Activated CD4-positive, alpha-beta T cell treated with anti-CD3 and anti-CD28 coated beads, Interleukin-2, Interleukin-4, amounts not matched to agents 100 ng/mL and 50 ng/mL, durations not matched to agents 16 hours and 8 hours (primary cell): ENCODE results near the gene HECA.
A peak's percentile ranks its signal among the peaks of the same experiment; 100 is the strongest.
"Not testable (repeated sequence)": the region's sequence is repeated elsewhere in the genome, so short reads cannot be mapped to it uniquely, and the experiment has no call there.

Experiments used
- DNase-seq: peaks from one replicate; pipeline ENCODE4 v3.0.0-alpha.2; 2020; ENCODE audit warnings: low spot score

Gene HECA, protein sequence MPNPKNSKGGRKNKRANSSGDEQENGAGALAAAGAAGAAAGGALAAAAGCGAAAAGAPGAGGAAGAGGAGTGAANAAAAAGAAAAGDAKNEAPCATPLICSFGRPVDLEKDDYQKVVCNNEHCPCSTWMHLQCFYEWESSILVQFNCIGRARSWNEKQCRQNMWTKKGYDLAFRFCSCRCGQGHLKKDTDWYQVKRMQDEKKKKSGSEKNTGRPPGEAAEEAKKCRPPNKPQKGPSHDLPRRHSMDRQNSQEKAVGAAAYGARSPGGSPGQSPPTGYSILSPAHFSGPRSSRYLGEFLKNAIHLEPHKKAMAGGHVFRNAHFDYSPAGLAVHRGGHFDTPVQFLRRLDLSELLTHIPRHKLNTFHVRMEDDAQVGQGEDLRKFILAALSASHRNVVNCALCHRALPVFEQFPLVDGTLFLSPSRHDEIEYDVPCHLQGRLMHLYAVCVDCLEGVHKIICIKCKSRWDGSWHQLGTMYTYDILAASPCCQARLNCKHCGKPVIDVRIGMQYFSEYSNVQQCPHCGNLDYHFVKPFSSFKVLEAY

DNA sequence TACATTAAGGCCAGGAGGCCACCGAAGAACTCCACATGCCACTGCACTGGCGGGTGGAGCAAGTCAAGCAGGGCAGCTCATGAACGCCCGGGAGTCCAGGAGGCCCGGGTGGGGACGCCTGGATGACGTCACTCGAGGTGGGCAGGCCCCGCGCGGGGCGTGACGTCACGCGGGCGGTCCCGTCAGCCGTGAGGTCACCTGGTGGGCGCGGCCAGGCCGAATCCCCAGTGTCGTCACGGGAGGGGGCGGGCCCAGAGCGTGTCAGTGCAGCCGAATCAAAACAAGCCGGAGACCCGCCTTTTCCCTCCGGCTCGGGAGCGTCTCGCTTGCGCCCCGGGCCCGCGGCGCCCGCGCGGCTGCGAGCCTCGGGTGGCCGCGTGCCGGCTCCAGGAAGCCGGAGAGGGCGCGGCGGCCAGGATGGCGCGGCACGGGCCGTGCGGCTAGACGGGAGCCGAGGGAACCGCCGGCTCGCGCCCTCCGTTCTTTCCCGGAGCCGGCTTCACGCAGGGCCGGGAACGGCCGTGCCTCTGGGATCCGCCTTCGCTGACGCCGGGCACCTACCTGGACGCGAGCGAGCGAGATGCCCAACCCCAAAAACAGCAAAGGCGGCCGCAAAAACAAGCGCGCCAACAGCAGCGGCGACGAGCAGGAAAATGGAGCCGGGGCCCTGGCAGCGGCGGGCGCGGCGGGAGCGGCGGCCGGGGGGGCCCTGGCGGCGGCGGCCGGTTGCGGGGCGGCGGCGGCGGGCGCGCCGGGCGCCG lies at the start of gene HECA:
Gene HECA, plus strand, starts transcription at position 264 of the 761 bp plus-strand sequence. Its CDS starts 317 bp downstream, at position 581.
- DNase-seq, result peak; percentile 98

DNA sequence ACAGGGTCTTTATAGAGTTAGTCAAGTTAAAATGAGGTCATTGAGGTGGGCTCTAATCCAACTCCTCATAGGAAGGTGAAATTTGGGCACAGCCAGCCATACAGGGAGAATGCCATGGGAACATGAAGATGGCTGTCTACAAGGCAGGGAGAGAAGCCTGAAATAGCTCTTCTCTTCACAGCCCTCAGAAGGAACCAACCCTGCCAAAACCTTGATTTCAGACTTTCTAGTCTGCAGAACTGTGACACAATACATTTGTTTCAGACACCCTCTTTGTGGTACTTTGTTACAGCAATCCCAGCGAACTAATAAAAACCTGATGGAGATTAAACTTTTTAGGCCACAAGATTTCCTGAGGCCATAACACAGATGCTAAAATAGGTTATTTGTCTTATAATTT lies 43.1 kb upstream of the HECA start:
- DNase-seq, result no peak

DNA sequence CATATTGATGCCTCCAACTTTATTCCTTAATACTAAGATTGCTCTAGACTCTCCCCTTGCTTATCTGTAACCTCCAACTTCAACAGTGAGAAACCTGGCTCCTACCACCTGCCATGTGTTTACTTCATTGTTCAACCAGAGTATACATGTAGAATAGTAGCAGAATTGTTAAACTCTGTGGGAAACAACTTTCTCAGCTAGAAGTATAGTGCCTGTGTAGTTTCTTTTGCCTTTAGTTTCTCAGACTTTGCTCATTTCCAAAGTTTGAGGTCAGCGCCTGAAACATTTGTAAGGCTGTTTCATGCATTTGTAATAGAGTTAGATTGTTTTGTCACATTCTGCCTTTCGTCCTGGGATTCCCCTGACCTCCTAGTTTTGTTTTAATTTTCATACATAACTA lies 34.9 kb upstream of the HECA start:
- DNase-seq, result peak; percentile 65

DNA sequence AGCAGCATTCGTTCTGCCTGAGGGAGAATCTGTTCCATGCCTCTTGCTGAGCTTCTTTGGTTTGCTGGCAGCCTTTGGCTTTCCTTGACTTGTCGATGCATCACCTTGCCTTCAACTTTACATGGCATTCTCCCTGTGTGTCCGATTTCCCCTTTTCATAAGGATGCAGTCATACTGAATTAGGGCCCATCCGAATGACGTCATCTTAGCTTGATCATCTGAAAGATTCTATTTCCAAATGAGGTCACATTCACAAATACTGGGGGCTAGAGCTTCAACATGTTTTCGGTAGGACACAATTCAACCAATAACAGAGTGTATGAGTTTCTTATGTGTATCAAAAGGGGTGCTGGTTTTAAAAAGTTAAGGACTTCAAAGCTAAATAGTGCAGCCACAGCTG lies 27.8 kb upstream of the HECA start:
- no peak for DNase-seq

DNA sequence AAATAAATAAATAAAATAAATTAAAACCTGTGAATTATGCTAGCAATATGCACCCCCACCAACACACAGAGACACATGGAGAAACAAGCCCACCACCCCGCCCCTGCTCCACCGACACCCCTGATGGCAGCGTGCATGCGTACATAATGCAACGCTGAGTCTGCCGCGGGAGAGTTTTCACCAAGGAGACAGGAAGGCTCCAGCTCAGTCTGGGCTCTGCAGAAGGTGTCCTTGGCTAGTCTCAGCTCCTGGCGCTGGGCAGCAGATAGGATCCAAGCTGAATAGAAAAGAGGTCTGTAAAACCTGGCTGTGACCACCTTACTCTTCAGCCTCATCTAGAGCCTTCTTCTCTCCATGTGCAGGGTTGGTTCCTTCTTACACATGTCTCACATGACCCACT lies 26.5 kb upstream of the HECA start:
- no peak for DNase-seq

DNA sequence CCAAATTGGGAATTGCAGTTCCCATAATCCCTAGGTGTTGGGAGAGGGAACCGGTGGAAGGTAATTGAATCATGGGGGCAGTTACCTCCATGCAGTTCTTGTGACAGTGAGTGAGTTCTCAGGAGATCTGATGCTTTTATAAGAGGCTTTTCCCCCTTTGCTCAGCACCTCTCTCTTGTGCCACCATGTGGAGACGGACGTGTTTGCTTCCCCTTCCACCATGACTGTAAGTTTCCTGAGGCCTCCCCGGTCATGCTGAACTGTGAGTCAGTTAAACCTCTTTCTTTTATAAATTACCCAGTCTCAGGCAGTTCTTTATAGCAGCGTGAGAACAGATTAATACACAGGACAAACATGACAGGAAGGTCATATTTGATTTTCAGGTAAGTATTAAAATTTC lies 25.3 kb upstream of the HECA start:
- peak; percentile 29 for DNase-seq

DNA sequence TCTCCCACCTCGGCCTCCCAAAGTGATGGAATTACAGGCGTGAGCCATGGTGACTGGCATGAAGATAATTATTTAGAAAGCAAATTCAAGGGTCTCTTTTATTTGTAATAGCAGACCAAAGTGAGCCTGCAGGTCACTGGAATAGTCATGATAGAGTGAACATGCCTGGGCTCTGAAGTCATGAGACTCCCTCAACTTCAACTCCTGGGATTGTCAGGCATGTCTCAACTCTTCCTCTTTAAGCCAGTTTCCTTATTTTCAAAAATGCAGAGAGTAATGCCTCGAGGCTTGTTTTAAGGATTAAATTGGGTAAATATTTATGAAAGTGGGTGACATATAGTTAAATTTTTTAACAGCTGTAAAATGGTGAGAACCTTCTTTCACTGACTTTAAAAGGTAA lies 22.7 kb upstream of the HECA start:
- no peak for DNase-seq

DNA sequence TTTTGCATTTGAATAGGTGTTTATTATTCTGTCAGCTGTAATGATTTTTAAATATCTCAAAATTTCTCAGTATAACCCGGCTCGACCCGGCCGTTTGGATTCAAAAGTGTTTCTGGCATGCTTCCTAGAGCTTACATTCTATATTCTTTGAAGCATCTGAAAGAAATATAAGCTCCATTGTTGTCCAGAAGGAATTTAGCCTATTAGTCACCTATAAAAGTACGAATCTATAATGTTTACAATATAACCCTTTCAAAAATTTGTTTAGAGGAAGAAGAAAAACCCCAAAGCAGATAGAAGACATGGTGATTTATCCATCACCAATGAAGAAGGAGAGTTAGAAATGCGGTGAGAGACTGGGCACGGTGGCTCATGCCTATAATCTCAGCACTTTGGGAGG lies 22.3 kb upstream of the HECA start:
- DNase-seq, result no peak

DNA sequence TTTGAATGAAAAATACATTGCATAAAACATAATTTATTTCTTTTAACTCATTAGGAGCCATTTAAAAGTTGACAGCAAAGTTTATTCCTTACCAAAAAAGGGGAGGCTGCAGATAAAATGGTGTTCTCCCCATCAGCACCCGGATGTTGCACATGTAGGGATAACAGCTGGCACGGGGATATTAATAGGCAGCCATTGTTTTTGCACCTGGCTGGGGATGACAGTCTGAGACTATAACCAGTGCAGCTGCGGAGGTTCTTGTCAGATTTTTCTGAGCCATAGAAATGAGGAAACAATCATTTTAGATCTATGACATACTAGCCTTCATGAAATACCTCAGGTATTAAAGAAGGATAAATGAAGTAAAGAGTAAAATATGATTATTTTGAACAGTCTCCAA lies 20.1 kb upstream of the HECA start:
- no peak for DNase-seq

DNA sequence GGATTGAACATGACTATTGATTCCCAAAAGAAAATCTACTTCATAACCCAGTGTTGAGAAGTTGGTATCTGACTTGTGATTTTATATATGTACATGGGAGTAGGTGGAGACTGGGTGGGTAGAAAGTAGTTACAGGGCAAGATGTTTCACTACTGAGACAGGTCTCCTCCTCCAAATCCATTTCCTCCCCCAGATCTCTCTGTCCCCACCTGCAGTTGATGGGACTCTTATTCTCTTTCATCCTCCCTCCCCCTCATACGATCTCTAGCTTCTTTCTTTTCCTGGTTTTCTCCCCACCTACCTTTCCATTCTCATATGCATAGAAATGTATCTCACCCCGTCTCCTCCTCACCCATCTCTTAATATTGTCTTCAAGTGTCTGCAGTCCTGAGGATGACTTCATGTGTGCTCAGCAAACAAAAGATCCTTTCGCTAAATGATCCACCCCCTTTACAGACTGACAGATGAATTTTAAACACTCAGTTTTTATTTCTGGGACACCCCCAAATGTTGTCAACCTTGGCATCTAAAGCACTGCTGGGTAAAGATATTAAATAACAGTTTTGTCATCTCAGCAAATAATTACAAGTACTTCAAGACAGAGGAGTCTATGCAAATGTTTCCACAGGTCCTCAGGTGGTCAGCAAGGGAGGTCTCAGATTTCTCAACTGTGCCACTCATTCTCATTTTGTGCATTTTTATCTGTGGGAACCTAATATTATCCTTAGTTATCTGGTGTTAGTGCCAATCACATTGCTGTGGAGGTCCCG lies 18.7 kb upstream of the HECA start:
- no peak for DNase-seq

DNA sequence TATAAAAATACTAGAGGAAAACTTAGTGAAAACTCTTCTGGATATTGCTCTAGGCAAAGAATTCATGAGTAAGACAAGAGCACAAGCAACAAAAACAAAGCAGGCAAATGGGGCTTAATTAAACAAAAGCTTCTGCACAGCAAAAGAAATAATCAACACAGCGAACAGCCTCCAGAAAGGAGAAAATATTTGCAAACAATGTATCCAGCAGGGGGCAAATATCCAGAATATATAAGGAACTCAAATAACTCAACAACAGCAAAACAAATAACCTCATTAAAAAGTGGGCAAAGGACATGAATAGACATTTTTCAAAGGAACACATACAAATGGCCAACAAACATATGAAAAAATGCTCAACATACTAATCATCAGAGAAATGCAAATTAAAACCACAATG lies 17.1 kb upstream of the HECA start:
- DNase-seq, result no peak

DNA sequence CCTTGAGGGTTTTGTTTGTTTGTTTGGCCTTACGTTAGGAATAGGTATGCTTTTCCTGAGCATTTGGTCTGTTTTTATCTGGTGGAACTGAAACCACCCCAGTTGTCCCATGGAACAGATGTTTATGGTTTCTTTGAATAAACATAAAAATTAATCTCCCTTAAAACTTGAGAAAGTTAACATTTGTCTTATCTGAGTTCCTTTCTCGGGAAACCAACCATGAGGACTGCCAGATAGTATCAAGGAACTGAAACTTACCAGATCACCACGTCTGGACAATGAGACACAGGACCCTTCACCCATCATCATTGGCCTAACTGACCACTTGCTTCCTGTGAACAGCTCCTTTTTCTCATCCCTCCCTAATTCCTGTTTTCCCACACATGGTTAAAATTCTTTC lies 15.3 kb upstream of the HECA start:
- no peak for DNase-seq

DNA sequence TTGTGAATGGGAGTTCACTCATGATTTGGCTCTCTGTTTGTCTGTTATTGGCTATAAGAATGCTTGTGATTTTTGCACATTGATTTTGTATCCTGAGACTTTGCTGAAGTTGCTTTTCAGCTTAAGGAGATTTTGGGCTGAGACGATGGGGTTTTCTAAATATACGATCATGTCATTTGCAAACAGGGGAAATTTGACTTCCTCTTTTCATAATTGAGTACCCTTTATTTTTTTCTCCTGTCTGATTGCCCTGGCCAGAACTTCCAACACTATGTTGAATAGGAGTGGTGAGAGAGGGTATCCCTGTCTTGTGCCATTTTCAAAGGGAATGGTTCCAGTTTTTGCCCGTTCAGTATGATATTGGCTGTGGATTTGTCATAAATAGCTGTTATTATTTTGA lies 12.1 kb upstream of the HECA start:
- DNase-seq, result not testable (repeated sequence)

DNA sequence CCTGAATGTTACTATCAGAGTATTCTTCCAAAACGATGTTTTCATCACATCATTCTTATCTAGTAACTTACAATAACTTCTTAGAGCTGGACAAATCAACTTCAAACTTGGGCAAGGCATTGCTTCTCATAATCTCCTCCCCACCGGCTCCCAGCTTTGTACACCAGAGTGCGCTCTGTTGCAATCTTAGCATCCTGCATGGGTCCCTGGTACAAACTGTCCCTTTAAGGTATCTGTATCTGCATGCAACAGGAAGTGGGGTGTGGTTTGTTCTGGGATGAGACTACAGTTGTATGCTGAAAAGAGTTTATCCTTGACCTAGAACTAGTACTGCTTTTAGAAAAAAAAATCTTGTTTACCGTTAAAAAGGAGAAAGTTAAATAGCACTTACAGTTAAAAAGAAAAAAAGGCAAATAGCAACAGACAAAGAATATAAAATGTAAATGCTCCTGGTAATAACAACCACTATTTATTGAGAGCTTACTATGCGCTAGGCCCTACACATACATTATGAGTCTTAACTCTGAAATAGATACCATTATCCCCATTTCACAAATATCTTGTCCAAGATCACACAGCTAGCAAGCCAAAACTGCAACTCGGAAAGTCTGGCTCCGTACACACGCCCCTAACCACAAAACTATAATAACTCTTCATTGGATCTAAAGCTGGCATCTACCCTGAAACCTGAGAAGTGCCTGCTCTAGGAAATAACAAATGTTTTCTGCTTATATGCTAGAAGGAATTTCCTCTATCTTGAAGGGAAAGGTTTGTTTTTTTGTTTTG lies 9.8 kb upstream of the HECA start:
- DNase-seq, result peak; percentile 94

DNA sequence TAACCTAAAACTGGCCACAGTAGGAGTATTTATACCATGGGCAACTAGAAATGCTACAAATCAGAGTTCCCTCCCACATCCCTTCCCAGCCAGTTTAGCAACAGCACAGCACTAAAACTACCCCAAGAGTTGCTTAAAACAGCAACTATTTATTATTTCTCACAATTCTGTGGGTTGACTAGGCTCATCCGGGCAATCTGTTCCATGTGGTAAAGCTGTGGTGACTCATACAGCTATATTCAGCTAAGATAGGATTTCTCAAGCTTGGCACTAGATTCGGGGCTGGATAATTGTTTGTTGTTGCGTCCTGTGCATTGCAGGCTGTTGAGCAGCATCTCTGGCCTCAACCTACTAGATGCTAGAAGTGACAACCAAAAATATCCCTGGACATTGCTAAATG lies 8.6 kb upstream of the HECA start:
- peak; percentile 73 for DNase-seq

DNA sequence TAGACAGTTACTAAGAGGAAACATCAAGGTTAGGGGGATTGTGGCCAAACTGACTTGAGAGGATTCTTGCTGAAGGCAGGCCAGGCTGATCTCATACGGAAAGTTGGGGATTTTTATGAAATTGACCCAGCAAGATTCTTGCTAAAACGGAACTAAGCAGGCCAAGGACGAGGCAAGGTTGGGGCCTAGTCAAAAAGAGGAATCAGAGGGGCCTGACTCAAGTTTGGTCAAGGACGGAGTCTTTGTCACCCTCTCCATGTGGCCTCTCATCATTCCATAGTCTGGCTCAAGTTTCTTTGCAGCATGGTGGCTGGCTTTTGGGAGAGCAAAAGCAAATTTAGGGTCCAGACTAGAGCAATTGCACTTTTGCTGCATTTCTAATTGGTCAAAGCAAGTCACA lies 7.9 kb upstream of the HECA start:
- DNase-seq, result no peak

DNA sequence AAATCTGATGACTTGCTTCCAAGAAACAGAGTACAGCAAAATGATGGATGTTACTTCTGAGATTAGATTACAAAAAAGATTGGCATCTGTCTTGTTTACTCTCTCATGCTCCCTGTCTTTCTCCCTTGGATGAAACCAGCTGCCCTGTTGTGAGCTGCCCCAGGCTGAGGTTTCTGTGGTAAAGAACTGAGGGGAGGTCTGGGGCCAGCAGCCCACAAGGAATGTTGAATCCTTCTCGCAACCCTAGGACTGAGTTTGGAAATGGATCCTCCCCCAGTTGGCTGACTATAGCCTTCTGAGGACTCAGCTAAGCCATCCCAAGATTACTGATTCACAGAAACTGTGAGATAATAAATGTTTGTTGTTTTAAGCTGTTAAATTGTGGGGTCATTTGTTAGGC lies 5.6 kb upstream of the HECA start:
- DNase-seq, result no peak

DNA sequence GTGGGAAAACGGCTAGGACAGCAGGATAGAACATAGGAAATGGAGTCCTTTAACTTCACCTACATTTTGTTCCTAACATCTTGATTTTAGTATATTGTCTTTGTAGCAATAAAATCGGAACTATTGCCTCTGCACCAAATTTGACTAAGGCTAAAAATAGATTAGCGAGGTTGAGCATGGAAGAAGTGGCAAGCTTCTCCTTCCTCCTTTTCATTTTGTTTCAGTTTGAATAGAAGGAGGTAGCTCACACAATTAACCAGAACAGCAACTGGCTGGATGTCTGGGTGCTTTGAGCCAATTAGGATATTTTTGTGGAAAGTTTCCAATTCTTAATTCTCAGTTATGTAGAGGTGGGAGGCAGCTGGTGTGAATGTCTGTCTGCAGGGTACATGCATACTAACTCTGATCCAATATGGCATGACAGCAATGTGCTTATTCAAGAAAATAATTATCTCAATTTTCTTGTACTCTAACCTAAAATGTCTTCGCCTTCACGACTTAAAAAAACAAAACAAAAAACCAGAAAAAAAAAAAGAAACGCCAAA lies 3.1 kb upstream of the HECA start:
- no peak for DNase-seq

DNA sequence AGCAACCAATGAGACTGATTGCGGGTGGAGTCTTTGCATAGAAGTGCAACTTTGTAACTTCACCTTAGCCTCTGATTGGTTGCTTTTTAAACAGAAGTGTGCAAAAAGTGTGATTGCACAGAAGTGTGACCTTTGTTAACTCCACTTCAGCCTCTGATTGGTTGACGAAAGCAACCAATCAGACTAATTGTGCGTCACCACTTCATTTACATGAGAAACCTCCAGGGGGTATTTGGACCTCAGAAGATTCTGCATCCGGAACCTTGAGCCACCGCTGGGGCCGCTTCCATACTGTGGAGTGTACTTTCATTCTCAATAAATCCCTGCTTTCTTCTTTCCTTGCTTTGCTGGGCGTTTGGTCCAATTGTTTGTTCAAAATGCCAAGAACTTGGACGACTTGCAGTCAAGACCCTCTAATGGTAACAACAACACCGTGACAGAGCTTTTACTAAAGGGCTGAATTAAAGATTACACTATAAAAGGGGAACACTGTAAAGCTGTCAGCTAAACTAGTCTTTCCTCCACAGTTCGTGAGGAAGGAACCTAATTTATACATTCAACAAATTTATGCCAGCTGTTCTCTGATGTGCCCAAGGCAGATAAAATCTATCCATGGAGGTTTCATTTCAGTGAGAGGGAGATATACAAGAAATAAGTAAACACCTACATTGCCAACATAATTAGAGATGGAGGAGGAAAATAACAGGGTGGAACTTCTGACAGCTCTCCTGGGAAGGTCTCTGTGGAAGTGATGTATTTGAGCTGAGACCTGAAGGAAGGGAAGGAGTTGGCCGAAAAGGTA lies 1.4 kb upstream of the HECA start:
- DNase-seq, result no peak

DNA sequence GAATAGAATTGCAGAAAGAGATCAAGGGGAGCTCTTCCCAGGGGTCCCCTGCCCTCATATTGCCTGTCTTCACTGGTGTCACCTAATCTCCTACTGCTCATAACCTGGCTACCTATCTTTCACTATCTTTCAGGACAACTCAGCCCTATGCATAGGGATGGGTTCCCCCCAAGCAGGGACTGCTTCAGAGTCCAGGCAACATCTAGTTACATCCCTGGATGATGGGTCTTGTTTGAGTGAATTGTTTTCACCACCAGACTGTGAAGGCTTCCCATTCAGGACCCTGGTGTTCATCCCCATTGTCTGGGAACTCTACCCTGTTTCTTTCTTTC lies 850 bp upstream of the HECA start:
- DNase-seq, result no peak
